GM15510 (cell line): ENCODE measurements around the gene CACNG7.

Experiments used
- POLR2A ChIP-seq: IDR thresholded peaks from 3 replicates; pipeline ENCODE4 v1.6.1; 2011; ENCODE audit warnings: borderline replicate concordance; ENCODE audit not compliant: insufficient read length; ENCODE audit errors: extremely low read depth

The CACNG7 gene

GRCh38 chr19:53892301-53892980, 16.6 kb upstream of the CACNG7 start:
- no peak for TF ChIP-seq POLR2A

DNA sequence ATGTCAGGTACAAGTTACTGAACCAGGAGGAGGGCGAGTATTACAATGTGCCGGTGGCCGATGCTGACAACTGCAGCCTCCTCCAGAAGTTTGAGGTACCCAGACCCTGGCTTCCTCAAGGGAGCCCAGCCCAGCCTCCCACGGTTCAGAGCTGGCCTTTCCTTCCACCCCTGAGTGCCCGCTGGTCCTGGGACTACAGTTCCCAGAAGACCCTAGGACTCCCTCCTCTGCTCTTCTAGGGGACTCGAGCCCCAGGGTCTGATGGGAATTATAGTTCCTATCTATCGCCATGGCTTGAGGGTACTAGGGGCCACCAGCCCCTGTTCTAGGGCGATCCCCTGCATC, 16.1 kb upstream of the CACNG7 start:
- TF ChIP-seq POLR2A = no peak

DNA sequence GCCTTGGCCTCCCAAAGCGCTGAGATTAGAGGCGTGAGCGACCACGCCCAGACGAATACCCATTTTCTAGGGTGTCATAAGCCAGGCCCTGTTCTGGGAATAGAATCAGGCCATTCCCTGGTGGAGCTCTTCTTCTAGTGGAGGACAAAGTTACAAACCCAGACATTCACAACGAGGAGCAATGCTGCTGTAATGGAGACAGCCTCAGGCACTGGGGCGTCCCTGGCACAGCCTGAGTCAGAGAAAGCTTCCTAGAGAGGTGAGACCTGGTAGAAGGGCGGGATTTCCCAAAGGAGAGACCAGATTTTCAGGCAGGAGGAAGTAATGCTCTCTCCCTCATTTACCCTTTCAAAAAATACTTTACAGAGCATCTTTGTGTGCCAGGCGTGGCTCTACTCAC, 14.4 kb upstream of the CACNG7 start:
- TF ChIP-seq POLR2A = no peak

DNA sequence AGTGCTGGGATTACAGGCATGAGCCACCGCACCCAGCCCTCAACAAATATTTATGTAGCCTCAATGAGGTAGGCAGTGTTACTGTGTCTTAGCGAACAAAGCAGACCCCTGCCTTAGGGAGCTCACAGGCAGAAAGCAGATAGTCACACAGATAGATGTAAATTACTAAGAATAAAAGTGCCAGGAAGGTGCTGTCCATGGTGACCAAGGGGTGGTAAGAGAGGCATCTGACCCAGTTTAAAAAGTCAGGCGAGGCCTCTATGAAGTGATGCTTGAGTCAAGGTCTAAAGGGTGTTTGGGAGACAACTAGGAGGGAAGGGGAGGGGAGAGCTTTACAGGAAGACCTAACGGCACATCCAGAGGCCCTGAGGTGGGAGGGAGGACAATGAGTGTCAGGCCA, 12.4 kb upstream of the CACNG7 start:
- TF ChIP-seq POLR2A = no peak

GRCh38 chr19:53897459-53897858, 11.6 kb upstream of the CACNG7 start:
- TF ChIP-seq POLR2A = no peak

- no peak for TF ChIP-seq POLR2A
Measured at GRCh38 chr19:53898166-53898565, 10.9 kb upstream of the CACNG7 start.

DNA sequence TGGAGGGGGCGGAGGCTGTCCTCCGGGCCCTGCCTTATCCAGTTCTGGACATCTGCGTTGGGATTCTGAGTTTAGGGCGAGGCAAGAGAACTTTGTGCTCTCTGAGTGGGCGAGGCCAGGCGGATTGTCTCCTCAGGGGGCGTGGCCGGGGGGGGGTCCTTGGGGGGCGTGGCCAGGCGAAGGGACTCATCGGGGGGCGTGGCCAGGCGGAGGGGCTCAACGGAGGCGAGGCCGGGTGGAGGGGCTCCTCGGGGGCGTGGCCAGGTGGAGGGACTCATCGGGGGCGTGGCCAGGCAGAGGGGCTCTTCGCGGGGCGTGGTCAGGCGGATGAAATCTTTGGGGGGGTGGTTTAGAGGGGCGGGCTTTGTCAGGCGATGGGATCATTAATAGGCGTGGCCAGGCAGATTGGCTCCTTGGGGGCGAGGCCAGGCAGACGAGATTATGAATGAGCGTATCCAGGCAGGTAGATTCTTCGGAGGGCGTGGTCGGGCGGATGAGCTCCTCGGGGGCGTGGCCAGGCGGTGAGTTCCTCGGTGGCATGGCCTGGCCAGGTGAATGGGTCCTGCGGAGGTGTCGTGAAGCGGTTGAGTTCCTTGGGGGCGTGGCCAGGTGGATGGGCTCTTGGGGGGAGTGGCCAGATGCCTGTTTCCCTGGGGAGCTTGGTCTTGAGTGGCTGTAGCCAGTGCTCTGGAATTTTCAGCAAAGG, 10.3 kb upstream of the CACNG7 start:
- no peak for TF ChIP-seq POLR2A

- no peak for TF ChIP-seq POLR2A
Measured at GRCh38 chr19:53900191-53900860, 8.8 kb upstream of the CACNG7 start.

GRCh38 chr19:53903055-53903680, 5.9 kb upstream of the CACNG7 start:
- TF ChIP-seq POLR2A = no peak

DNA sequence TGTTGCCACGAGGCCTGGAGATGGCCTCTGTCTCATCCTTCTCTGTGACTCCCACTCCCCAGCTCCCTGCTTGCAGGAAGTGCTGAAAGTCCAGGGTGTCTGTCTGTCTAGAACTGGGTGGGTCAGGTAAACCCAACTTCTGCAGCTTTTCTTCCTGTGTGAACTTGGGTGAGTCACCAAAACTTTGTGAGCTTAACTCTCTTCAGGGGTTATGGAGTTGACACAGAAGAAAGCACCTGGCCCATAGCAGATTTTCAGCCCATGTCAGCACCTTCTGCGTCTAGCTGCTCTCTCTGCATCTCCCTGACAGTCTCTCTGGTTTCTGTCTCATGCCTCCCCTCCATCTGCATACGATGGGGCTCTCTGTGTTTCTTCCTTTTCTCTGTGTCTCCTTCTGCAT, 4.2 kb upstream of the CACNG7 start:
- no peak for TF ChIP-seq POLR2A

- no peak for TF ChIP-seq POLR2A
Measured at GRCh38 chr19:53905787-53906186, 3.3 kb upstream of the CACNG7 start.

- no peak for TF ChIP-seq POLR2A
Measured at GRCh38 chr19:53906211-53907192, 2.6 kb upstream of the CACNG7 start.

DNA sequence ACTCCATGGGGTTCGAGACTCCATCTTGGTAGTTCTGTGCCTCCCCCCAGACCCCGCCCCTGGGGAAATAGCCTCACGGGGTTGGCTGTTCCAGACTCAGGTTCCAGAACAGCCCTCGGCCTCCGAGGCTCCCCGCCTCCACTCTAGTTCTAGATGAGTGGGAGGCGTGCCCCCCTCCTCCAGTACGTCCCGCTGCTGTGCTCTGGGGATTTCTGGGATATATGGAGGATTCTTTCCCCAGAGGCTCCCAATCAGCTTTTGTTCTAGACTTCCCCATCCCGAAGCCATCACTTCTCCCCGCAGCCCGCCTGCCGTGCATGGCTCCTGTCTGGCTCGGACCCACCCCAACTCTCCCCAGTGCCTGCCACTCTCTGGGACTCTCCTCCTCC, 1.9 kb upstream of the CACNG7 start:
- no peak for TF ChIP-seq POLR2A

DNA sequence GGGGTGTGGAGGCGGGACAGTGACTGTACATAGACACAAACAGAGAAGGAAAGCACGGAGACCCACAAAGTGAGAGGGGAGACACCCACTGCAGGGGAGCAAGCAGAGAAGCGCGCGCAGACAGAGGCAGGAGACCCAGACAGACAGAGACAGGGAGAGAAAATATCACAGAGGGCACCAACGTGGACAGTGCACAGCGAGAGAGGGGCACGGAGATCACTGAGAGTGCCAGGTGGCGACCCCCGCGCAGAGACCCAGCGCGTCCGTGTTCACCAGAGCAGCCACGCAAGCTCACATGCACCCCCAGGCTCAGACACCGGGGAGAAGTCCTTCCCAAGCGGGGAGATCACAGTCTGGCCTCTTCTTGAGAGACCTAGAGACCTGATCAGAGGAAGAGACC, 1.4 kb upstream of the CACNG7 start:
- no peak for TF ChIP-seq POLR2A
